Hematopoietic multipotent progenitor cell treated with erythropoietin and hydrocortisone succinate and interleukin-3 and kit ligand, for 8 days (in vitro differentiated cells): ENCODE measurements around the gene CRMP1.
A peak's percentile ranks its signal among the peaks of the same experiment; 100 is the strongest.
"Not testable (repeated sequence)": the region's sequence is repeated elsewhere in the genome, so short reads cannot be mapped to it uniquely, and the experiment has no call there.

Experiments used
- DNase-seq: peaks from one replicate; pipeline ENCODE4 v3.0.0-alpha.2; 2015

CRMP1 gene

GRCh38 chr4:5852523-5853202 lies 40.2 kb downstream of the CRMP1 start:
- no peak for DNase-seq

- no peak for DNase-seq
These were observed 41.1 kb downstream of the CRMP1 start for GRCh38 chr4:5851637-5852301.

- no peak for DNase-seq
These were observed 47.6 kb downstream of the CRMP1 start for GRCh38 chr4:5845035-5845905.

GRCh38 chr4:5843573-5844530 lies 49.0 kb downstream of the CRMP1 start:
- no peak for DNase-seq

- no peak for DNase-seq
These were observed 50.4 kb downstream of the CRMP1 start for GRCh38 chr4:5842456-5842855.

GRCh38 chr4:5839751-5840674 lies 52.9 kb downstream of the CRMP1 start:
- no peak for DNase-seq

- DNase-seq: no peak
These were observed 53.6 kb downstream of the CRMP1 start for GRCh38 chr4:5839332-5839731.

GRCh38 chr4:5837483-5837882 lies 55.4 kb downstream of the CRMP1 start:
- DNase-seq: not testable (repeated sequence)

- DNase-seq: no peak
These were observed 55.9 kb downstream of the CRMP1 start for GRCh38 chr4:5836943-5837342.

- DNase-seq: no peak
These were observed 64.9 kb downstream of the CRMP1 start for GRCh38 chr4:5828005-5828391.

GRCh38 chr4:5827108-5828004 lies 65.5 kb downstream of the CRMP1 start:
- DNase-seq: peak; percentile 74

- DNase-seq: no peak
These were observed 66.3 kb downstream of the CRMP1 start for GRCh38 chr4:5826437-5827107.

GRCh38 chr4:5825321-5826041 lies 67.4 kb downstream of the CRMP1 start:
- peak; percentile 41 for DNase-seq

GRCh38 chr4:5824635-5825034 lies 68.3 kb downstream of the CRMP1 start:
- DNase-seq: peak; percentile 74

- DNase-seq: peak; percentile 17
These were observed 68.7 kb downstream of the CRMP1 start for GRCh38 chr4:5824227-5824626.

GRCh38 chr4:5823542-5824211 lies 69.2 kb downstream of the CRMP1 start:
- no peak for DNase-seq

- DNase-seq: peak; percentile 88
These were observed 70.3 kb downstream of the CRMP1 start for GRCh38 chr4:5822619-5823018.

GRCh38 chr4:5821665-5822358 lies 71.1 kb downstream of the CRMP1 start:
- peak; percentile 9 for DNase-seq
